ENCODE measurements around the gene VWCE.

VWCE gene

DNA sequence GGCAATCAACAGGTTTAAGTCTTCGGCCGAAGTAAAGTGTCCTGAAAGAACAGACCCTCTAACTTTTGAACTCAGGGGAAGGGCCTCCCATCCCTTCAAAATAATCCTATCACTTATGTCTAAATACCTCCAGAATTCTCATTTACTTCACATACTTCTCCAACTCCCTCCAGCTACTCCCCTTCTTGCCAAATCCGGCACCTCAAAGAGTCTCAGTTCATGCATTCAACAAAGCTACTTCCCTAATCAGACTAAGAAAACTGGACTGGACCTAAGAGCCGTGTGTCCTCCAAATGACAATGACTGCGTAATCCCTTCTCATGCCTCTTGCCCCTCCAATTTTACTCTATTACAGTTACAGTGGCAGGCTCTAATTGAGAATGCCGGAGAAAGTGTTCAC lies 36.5 kb upstream of the VWCE start:
- in situ Hi-C loops (cut with HindIII; ENCODE audit: low sequenced_read_pairs), result no loop called here

DNA sequence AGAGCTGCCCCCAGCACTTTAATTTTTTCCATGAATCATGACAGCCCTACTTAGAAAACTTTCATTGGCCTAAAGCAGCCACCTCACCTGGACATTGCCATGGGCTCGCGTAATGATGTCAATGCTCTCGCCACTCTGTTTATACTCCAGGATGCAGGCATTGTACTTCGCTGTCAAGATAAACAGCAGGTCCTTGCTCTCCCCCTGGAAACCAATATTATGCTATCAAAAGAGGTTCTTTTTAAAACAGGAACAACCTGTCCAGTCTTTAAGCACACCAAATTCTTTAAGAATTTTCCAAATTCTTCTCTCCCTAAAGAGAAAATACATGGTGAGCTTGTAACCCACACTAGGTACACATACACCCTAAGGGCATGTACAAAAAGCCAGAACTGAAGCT lies 34.8 kb upstream of the VWCE start:
- in situ Hi-C loops (cut with HindIII; ENCODE audit: low sequenced_read_pairs), result loop anchor here (5.0 kb wide), 1 partner anchor 72 kb away; no protein-coding TSS in a partner anchor

DNA sequence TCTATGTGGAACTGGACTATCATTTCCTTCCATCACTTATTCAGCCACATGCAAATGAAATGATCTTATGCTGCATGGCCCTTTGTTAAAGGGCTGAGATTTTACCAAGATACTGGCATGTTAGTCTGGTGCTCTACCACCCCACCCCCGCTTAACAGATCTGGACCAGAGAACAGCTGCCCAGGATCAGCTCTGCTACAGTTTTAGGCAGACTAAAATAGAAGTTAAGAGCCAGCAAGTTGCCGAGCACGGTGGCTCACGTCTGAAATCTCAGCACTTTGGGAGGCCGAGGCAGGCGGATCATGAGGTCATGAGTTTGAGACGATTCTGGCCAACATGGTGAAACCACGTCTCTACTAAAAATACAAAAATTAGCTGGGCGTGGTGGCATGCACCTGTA lies 33.2 kb upstream of the VWCE start:
- in situ Hi-C loops (cut with HindIII; ENCODE audit: low sequenced_read_pairs), result loop anchor here (5.0 kb wide), 1 partner anchor 74 kb away; no protein-coding TSS in a partner anchor

DNA sequence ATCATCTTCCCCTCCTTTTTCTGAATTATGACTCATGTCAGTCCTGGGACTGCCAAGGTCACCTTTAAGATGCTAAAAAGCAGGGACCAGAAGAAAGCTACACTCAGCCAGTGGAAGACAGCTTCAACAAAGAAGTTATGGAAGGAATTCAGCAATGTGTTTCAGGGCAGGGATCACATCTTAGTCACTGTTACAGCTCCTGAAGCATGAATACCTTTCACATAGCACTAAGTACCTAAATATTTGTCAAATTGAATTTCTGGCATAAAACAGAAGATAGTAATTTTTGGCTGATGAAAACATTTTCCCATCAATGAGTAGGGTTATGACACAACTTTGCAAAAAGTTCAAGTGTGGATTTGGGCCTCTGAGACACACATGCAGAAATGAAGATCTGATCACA lies 32.6 kb upstream of the VWCE start:
- in situ Hi-C loops (cut with HindIII; ENCODE audit: low sequenced_read_pairs), result loop anchor here (5.0 kb wide), 1 partner anchor 75 kb away; no protein-coding TSS in a partner anchor

DNA sequence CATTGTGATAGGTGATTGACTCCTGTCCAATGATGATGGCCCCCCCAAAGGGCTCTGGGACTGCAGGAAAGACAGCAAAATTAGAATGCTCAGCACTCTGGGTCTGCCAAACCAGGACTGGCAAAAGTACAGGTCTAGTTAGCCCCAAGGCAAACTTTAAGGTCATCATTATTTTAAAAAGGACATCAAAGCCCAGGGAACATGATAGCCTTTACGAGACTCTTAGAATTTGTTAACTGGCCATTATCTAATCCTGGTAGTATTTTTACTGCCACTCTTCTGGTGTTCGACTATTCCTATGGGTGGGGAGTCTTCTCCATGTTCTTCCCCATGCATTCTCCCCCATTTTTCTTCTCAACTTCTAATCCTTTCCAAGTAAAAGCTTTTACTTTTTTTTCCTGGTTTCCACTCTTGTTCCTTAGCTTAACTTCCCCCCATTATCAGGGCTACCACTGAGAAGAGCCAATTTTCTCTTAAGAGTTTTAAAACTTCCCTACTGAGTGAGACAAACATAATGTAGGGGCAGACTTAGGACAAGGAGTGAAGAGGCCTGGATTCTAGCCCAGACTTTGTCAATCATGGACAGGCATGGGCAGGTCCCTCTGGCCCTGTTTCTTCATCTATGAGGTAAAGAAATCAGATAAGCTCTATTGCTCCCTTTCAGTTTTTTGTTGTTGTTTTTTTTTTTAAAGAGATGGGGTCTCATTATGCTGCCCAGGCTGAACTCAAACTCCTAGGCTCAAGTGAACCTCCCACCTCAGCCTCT lies 30.7 kb upstream of the VWCE start:
- in situ Hi-C loops (cut with HindIII; ENCODE audit: low sequenced_read_pairs), result loop anchor here (5.0 kb wide), 1 partner anchor 76 kb away; no protein-coding TSS in a partner anchor

DNA sequence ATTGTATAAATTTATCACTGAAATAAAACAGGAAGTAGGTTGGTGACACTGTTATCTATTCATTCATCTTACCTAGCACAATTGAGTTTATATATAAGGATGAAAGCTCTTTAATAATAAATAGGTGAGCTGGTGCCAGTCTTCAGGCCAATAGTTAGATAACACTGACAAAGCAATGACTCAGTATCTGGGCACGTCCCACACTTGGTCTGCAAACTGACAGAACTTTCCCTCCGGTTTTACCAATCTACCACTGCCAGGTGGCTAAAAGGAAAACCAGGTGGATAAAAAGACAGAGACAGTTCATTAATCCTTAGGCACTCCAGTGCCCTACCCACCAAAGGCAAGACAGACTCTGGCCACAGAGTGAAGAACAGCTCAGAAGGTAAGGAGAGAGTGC lies 20.1 kb upstream of the VWCE start:
- in situ Hi-C loops (cut with HindIII; ENCODE audit: low sequenced_read_pairs), result no loop called here

DNA sequence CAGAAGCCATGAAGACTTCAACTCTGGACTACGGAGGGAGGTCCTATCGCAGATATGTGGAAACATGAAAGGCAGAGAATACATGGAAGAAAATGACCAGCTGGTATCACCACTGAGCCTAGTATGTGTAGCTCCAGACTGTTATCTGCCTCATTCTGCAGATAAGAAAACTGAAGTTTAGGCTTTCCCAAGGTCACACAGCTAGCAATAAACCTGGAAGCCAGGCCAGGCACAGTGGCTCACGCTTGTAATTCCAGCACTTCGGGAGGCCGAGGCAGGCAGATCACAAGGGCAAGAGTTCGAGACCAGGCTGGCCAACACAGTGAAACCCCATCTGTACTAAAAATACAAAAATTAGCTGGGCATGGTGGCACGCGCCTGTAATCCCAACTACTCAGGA lies 15.6 kb upstream of the VWCE start:
- in situ Hi-C loops (cut with HindIII; ENCODE audit: low sequenced_read_pairs), result no loop called here

DNA sequence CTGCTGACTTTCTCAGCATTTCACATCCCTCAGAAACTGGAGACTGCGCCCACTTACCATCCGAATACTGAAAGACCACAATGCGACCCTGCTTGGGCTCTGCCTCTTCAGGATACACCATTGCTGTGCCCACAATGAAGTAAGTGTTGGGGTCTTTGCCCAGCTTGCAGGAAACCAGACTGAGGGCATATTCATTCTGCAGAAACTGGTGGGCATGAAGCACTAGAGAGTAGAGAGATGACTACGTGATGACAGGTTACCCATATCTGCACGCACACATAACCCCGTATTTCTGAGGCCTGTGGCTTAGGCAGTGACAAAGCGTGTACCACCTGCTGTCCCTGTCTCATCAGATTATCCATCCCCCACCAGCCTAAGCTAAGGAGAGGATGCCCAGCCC lies 14.6 kb upstream of the VWCE start:
- in situ Hi-C loops (cut with HindIII; ENCODE audit: low sequenced_read_pairs), result no loop called here

DNA sequence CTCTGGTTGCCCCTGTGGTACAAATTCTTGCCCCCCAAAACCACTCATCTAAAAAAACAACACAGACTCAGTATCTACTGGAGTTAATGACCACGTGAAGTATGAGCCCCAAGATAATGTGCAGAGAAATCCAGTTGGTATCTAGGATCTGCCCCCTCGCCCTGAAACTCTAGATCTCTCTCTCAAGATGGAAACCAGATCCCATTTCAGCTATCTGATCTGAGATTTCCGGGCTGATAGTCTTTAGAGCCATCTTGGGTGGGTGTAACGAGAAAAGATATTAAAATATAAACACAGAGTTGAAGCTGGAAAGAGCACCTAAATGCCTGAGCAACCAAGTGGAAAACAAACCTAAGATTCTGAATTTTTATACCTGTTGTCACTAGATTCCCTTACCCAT lies 14.0 kb upstream of the VWCE start:
- in situ Hi-C loops (cut with HindIII; ENCODE audit: low sequenced_read_pairs), result no loop called here

DNA sequence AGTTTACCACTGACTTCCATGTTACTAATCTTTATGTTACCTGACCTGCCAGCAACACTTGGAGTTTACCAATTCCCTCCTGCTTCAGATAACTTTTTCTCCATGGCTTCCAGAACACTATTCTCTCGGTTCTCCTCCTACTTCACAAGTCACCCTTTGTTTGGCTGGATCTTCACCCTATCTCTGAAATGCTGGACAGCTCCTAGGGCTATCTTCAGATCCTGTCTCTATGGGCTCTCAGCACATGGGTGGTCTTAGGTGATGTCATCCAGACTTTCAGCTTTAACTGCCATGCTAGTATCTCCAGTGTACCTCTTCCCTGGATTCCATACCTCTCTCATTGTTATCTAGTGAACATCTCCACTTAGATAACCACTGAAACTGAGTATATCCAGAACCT lies 12.2 kb upstream of the VWCE start:
- in situ Hi-C loops (cut with HindIII; ENCODE audit: low sequenced_read_pairs), result no loop called here

DNA sequence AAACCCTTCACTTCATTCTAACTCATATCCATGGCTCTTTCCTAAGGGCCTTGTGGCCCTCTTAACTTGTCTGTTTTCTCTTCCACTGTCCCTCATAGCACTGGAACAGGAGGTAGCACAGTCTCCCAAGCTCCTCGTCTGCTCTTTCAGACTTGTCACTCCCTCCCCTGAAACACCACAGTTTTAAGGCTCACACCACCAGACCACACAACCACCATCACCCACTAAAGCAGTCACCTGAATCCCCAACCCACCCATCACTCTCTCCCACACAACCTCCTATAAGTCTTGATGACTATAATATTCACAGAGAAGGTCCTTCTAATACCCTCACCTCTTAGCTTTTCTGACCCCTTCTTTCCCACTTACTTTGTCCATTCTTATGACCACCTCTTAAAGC lies 11.1 kb upstream of the VWCE start:
- in situ Hi-C loops (cut with HindIII; ENCODE audit: low sequenced_read_pairs), result no loop called here

DNA sequence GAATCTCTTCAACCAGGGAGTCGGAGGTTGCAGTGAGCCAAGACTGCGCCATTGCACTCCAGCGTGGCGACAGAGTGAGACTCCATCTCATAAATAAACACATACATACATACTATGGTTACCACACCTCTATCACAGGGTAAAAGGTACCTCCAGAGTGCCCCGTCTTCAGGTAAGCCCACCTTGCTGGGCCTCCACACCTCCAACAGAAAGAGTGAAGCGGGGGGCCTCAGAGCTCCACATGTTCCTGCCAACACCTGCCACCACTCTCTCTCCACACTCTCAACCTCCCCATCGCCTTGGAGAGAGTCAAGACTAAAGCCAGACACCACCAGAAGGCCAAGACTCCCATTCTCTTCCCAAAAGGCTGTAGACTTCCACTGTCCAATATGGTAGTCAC lies 10.3 kb upstream of the VWCE start:
- in situ Hi-C loops (cut with HindIII; ENCODE audit: low sequenced_read_pairs), result no loop called here

DNA sequence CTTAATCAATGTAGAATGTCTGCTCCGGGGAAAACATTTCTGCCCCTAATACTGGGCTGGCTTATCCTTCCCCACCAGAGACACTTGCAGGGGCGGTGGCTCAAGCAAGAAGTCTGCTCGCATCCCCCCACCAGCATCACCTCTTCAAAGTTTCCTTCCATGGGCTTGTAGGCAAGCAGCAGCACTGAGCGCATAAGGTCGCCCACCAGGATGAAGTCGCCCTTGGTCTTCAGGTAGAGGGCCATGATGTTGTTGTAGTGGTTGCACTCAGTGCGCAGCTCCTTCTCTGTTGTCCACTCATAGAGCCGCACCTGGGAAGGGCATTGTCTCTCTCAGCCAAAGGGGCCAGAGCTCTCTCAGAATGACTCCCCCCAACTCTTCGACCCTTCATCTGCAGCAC lies 8.6 kb upstream of the VWCE start:
- in situ Hi-C loops (cut with HindIII; ENCODE audit: low sequenced_read_pairs), result no loop called here

DNA sequence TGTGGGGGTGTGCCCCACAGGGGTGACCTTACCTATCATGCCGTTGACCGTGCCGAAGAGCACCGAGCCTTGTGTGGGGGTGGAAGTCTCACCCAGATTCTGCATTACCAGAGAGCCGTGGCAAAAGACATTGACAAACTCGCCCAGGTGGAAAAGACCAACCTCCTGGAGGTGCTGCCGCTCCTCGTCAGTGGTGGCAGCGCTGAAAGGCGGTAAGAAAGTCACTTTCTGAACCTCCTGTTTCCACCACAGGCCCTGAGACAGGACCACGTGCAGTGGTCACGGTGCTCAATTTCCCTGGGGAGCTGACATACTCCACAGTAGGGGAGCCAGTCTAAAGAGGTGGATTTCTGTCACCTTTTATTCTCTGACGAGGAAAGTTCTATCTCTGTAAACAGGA lies 7.4 kb upstream of the VWCE start:
- in situ Hi-C loops (cut with HindIII; ENCODE audit: low sequenced_read_pairs), result no loop called here

DNA sequence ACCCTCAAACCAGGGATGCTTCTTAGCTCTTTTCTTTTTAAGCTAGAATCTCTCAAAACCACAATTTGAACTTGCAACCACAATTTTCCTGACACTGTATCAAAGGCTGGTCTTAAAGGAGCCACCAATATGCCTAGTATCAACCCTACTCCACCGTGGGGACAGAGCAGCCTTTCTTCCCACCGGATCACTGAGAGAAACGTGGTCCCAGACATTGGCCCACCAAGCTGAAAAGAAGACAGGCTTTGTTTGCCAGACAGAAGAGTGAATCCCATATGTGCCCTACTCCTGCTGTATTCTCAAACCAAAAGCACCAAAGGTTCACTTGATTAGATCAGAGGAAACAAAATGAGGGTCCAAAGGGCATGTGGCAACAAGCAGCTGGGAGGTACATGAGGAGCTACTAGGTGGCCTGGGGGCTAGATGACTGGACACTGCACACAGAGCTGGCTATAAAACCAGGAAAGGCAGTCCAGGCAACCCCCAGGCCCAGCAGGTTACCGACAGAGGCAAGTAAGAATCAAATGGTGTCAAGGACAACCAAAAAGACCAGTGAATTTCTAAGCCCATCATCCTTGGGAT lies 3.6 kb upstream of the VWCE start:
- in situ Hi-C loops (cut with HindIII; ENCODE audit: low sequenced_read_pairs), result no loop called here

DNA sequence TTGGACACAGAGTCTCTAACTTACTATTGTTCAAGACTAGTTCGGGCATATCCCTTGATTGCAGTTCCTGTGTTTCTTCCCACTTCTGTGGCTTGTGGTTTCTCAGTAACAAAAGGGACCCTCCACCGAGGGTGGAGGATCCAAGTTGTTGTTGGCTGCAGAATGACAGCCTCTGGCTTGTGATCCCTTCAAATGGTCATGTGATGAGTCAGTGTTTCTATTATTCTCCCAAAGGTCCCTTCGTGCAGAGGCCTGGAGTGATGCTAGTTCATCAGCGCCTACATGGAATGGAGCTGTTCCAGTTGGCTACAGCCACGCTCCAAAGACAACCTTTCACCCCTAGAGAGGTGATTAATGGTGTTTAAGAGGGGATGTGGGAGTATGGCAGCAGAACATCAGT lies 2.6 kb upstream of the VWCE start:
- in situ Hi-C loops (cut with HindIII; ENCODE audit: low sequenced_read_pairs), result no loop called here

DNA sequence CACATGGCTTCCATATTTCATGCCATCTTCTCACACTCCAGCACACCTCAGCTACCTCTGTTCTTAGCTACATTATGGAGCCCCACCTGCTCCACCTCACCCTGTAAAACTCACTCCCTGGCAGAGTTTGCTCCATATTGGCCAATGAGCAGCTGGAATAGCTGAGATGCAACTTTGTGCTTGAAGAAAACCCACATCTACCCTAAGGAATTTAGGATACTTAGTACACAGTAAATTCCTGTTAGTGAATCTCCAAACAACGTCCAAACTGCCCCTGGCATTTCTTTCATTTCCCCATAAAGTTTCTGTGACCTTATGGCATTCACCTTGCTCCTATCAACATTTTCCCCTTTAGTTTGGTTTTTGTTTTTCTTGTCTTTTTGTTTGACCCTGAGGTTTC lies 2.2 kb upstream of the VWCE start:
- in situ Hi-C loops (cut with HindIII; ENCODE audit: low sequenced_read_pairs), result no loop called here

DNA sequence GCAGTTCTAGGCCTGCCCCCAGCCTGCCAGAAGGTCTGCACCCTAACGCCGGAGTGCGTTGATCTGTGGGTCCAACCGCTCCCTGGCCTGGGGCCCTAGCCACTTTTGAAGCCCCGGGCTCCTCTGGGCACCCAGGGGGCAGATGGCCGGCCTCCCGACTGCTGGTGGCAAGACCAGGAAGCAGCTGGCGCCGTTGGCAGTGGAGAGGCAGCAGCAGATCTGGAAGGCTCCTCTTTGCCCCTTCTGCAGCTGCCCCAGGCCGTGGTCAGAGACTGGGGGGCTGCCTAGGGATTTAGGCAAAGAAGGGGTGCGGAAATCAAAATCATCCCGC lies 445 bp upstream of the VWCE start:
- in situ Hi-C loops (cut with HindIII; ENCODE audit: low sequenced_read_pairs), result no loop called here

DNA sequence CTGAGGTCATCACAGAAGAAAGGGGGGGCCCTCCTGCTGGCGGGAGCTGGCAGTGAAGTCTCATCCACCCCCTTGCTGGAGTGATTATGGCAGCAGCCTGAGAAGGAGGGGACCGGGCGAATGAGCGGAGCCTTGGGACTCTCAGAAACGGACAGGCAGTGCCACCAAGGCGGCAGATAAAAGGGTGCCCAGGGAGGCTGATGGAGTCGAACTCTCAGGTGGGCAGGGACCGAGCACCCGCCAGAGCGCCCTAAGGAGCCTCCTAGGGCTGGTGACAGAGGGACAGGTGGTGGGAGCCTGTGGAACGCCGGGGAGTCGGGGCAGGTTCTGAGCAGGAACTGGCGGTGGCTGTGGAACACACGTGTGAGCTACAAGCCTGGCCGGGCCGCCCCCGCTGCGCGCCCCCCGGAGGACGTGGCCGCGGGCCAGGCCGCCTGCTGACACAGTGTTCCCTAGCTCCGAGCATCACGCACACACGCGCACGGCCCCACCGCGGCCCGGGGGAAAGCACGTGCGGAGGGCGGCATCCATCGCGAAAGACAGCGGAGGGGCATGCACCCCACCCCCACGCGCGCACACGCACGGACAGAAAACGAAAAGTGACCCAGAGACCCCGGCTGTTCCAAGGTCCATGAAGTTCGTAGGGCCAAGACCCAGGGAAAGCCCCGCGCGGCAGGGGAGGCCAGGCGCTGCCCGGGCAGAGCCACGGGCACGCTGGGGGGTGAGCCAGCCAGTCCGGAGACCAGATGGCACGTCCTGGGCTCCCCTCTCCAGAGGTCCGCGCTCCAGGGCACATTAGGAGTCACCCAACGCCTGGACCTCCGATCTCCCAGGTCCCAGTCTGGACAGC lies 1.0 kb downstream of the VWCE start:
- in situ Hi-C loops (cut with HindIII; ENCODE audit: low sequenced_read_pairs), result no loop called here

DNA sequence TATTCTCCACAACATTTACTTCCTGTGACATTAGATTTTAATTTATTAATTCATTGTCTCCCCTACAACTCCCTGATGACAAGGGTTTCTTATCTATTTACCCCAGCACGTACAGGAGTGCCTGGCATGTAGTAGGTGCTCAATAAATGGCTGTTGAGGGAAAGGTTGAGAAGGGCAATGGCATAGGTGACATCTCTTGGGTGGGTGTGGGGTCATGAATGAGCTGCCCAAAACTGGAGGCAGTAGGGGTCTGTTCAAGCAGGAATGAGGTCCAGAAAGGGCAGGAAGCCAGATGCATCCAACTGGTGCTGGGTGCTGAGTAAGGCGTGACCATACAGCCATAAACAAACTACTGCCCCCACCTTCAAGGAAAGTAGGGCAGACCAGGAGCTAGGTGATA lies 2.8 kb downstream of the VWCE start:
- in situ Hi-C loops (cut with HindIII; ENCODE audit: low sequenced_read_pairs), result no loop called here

DNA sequence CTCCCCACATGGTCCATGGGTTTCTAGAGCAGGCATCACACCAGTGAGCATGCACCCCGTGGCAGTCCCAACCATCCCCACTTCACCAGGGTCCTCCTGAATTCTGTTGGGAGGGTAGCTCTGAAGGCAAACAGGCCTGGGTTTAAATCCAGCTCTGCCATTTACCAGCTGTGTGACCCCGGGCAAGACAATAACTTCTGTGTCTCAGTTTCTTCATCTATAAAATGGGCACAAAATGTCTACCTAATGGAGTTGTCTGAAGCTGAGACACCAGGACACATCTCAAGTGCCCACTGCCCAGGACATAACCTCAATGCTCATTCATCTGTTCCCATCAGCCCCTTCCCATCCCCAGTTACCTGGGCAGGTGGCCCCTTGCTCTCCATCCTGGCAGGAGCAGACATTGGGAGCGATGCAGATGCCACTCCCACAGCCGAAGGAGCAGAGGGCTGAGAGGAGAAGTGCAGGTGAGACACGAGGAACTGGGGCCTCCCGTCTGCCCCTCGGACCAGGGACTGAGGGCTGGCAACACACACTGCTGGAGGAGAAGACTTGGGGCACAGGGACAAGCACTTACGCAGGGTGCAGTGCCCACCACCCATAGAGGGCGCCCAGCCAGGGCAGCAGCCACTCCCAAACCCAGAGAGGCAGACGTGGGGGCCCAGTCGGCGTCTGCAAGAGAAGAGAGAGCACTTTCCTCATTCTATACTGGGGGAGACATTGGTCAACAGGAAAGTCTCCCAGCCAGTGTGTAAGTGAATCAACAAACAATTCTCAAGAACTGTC lies 4.0 kb downstream of the VWCE start:
- in situ Hi-C loops (cut with HindIII; ENCODE audit: low sequenced_read_pairs), result no loop called here

Measured in endothelial cell of hepatic sinusoid (primary cell).